ENCODE measurements around the gene JMJD7.
"Not testable (repeated sequence)": the region's sequence is repeated elsewhere in the genome, so short reads cannot be mapped to it uniquely, and the experiment has no call there.

JMJD7 gene

DNA sequence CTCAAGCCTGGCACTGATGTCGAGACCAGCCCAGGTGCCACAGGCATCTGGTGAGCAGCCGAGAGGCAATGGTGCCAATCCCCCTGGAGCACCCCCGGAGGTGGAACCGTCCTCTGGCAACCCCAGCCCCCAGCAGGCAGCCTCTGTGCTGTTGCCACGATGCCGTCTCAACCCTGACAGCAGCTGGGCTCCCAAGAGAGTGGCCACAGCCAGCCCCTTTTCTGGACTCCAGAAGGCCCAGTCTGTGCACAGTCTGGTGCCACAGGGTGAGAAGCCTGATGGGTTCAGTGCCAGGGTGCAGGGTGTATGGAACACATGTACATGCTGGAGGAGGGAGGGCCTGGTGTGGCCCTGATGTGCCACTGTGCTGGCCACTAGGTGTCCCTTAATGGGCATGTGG is 4.9 kb upstream of the JMJD7 start:
- DNase-seq (ENCODE audit: low spot score), result no peak

DNA sequence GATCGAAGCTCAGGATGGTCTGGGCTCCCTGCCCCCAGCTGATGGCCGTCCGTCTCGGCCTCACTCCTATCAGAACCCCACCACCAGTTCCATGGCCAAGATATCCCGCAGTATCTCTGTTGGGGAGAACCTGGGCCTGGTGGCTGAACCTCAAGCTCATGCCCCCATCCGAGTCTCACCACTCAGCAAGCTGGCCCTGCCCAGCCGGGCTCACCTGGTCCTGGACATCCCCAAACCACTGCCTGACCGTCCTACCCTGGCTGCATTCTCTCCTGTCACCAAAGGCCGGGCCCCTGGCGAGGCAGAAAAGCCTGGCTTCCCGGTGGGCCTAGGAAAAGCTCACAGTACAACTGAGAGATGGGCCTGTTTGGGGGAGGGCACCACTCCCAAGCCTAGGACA is 4.4 kb upstream of the JMJD7 start:
- DNase-seq (ENCODE audit: low spot score), result no peak

DNA sequence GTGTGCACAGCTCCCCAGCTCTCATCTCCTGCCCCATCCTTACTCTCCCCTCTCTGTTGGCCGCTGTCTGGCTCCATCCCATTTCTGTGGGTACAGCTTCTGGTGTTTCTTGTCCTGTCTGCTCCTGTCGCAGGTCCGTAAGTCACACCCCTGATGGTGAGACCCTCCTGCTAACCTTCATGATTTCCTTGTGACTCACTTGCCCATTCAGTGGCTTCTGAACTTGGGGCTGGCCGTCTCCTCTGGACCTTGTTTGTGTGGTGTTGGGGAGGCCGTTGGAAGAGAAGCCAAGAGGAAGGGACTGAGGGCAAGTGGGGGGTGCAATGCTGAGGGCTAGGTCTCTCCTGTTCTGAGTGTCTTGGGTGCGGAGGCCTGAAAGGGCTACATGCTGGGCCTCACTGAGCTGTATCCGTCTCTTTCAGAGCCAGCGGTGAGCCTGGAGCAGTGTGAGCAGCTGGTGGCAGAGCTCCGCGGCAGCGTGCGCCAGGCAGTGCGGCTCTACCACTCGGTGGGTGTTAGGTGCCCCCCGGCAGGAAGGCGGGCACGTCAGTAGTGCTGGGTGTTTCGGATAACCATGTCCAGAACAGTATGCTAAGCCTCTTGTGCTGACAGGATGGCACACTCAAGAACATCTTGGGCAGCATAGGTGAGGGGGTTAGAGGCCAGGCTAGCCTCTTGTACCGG is 3.7 kb upstream of the JMJD7 start:
- DNase-seq (ENCODE audit: low spot score), result no peak

DNA sequence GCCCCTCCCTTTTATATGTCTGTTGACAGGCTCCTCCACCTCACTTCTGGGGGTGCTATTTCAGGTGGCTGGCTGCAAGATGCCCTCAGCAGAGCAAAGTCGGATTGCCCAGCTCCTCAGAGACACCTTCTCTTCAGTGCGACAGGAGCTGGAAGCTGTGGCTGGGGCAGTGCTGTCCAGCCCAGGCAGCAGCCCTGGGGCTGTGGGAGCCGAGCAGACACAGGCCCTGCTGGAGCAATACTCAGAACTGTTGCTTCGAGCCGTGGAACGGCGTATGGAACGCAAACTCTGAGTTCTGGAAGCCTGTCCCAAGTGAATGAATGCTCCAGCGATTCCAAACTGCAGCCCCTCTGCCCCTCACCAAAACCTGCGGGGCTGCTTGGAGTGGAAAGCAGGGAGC is 2.7 kb upstream of the JMJD7 start:
- no peak for DNase-seq (ENCODE audit: low spot score)

DNA sequence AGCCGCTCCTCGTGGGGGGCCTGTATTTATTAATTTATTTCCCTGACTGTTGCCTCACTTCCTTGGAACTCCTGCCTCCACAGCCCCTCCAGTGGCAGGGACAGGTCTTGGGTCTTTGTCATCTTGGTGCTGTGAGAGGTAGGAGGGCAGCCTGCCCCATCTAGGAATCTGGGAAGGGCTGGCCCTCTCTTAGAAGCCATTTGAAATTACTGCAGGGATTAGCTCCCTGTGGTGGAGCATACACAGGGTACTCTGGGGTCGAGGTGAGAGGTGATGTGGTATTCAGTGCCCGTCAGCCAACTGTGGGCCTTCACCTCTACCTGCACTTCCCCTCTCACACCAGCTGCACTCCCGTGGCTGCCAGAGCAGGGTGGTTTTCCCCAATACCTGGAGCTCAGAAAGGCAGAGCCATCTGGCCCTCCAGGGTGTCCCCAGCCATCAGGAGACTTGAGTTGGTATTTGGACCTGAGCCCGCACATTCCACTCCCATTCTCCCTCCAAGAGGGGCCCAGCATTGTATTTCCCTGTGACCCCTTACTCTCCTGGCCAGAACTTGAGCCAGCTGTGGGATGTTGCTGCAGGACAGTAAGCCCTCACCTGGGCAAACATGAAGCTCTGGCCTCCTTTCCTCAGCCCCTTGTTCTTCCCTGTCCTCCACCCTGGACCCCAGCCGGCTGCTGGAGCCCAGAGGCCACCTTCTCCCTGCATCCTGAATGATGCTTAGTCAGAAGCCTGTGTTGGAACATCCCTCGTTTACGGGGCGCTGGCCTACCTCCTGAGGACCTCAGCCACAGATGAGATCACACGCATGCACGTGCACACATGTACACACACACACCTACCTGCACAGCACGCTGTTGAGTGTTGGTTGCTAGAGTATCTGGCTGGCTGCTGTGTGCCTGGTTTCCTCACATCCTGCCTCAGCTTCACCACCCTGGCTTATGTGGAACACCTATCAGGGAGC is 2.0 kb upstream of the JMJD7 start:
- no peak for DNase-seq (ENCODE audit: low spot score)

DNA sequence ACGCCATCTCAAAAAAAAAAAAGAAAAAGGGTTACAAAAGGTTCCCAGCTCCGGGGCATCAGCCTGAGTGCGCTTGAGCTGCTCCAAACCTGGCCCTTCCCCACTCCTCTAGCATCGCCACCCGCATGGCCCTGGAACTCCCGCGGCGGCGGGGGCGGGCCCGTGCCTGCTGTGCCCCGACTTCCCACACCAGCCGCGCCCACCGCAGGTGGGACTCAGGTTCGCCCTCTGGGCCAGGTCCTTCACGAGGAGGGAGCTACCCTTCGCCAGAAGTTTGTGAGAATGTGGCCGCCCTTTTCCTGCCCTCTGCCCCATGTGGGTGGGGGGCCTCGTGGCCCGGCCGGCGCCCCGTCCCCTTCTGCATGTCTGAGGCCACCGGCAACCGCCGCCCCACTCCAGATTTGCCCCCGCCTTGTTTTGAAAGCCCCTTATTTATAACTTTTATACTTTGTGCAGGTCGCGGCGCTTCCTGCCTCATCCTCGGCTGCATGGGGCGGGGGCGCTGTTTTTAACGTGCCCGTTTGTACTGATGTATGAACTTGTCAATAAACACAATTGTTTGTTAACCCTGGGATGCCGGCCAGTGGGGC is 507 bp upstream of the JMJD7 start:
- no peak for DNase-seq (ENCODE audit: low spot score)

DNA sequence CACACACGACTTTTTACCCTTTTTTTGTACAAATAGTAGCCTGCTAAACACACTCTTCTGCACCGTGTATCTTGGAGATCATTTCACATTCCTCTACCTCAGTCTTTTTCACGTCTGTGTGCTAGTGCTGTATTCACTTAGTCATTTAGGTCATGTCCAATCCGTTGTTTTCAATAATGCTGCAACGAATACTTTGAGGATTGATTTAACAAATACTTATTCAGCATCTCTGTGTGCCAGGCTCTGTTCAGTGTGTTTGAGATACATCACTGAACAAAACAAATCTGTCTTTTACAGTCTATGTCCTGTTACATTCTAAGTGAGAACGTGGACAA is 882 bp downstream of the JMJD7 start:
- peak; percentile 56 for DNase-seq (ENCODE audit: low spot score)

DNA sequence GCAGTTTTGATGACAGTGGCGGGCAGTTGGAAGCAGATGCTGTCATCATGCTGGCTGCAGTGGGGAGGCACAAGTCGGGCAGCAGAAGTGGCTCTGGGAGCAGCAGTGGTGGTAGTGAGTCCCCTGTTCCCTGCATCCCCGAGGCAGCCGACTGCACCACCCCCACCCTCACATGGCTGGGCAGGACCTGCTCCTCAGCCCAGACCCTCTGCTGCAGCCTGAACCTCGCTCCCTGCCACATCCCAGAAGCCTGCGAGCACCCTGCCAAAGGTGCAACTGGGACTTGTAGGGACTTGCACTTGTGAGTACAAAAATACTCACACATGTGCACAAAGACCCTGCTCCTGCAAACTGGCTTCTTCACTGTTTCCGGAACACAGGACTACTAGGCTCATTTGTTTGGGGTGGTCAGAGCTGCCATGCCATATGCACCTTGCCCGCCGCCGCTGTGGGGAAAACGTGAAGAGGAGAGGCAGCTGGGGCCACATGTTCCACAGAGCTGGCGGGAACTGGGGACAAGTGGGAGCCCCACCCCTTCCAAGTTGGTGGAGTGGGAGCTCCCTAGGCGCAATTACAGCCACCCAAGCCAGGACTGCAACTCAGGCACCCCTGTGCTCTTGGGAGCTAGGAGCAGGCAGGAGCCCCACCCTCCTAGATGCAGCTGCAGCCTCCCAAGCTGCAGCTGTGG is 2.2 kb downstream of the JMJD7 start:
- DNase-seq (ENCODE audit: low spot score), result no peak

DNA sequence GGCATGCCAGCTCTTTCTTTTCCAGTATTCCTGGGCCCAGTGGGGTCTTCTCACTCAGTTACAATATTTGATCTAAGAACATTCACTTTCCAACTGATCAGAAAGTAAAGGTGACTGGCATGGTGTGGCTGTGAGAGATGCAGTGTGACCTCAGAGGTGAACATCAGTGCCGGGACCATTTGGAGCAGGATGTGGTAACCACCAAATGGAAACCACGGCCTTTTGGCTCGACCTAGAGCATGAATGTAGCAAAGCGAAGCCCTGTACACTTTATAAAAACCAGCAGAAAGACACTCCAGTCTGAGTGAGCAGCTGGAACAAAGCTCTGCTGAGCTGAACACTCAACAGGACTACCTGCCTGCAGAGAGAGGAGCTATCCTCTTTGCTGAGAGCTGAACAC is 3.4 kb downstream of the JMJD7 start:
- DNase-seq (ENCODE audit: low spot score), result not testable (repeated sequence)

DNA sequence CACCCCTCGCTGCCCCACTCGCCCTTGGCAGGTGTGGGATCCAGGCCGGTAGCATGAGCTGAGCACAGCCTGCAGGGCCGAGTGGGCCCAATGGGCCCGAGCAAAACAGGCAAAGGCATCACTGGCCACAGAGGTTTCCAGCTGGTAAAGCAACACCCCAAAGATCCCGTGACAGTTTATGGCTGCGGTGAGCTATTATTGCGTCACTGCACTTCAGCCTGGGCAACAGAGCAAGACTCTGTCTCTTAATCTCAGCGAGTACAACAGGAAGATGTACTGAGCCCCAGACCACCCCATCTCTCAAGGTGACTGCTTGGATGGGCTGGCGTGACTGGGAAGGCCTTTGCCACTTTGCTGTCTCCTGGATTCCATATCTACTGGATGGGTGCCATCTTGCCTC is 4.3 kb downstream of the JMJD7 start:
- DNase-seq (ENCODE audit: low spot score), result no peak

DNA sequence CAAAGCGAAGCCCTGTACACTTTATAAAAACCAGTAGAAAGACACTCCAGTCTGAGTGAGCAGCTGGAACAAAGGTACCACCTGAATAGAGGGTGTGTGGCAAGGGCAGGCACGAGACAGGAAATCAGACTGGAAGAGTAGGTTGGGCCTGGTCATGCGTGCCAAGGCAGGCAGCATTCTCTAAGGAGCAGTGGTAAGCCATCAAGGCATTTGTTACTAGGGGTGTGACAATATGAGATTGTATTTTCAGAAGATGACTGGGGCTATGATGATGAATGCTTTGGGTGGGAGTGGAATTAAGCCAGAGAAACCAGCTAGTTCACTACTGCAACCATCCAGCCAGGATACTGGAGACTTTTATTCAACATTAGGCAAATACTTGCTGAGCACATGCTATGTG is 5.0 kb downstream of the JMJD7 start:
- no peak for DNase-seq (ENCODE audit: low spot score)

DNA sequence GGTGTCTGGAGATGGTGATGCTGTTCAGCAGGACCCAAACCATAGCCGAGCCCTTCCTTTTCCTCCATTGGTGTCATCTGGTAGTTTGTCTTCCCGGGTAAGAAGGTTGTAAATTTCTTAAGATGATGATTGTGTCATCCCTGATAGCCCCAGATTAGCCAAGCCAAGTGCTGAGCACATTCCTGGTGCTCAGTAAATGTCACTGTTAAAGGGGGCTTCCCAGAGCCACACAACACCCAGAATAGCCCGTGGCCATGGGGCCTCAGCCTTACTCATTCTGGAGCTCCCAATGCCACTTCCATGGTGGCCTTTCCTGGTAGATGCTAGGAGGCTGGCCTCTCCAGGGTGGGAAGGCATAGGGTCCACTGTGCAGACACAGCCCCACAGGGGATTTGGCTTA is 6.2 kb downstream of the JMJD7 start:
- DNase-seq (ENCODE audit: low spot score), result no peak

DNA sequence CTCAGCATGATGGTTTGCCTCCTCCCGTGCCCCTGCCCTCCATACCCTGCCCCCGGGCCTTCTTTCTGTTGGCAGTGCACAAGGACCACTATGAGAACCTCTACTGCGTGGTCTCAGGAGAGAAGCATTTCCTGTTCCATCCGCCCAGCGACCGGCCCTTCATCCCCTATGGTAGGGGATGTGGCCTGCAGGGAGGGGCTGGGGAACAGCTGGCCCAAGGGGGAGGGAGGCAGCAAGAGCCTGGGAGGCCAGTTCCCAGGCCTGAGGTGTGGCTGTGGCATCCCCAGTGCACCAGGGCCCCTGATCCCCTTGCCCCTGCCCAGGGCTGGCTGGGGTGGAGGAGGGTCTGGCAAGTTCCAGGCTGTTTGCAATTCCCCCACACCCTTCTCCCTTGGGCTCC is 8.2 kb downstream of the JMJD7 start:
- no peak for DNase-seq (ENCODE audit: low spot score)

DNA sequence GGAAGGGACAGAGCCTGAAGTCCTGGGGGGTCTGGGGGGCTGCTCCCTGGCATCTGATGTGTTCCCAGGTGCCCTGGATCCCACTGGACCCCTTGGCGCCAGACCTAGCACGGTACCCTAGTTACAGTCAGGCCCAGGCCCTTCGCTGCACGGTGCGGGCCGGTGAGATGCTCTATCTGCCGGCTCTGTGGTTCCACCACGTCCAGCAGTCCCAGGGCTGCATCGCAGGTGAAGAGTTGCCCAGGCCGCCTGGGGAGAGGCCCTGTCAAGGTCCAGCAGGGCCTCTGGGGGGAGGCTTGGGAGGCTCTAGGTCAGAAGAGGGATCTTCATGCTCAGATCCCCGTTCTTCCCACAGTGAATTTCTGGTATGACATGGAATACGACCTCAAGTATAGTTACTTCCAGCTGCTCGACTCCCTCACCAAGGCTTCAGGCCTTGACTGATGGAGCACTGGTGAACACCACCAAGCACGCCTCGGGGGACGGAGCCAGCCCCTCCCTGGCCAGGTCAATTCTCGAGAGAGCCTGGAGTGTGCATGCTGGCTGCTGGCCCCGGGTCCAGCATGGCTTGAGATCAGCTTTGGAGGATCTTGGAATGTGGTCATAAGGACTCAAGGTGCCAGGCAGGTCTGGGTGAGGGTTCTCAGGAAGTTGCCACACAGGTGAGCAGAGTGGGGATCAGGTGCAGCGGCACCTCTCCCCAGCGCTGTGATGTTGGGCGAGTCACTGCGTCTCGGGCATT is 9.0 kb downstream of the JMJD7 start:
- no peak for DNase-seq (ENCODE audit: low spot score)

DNA sequence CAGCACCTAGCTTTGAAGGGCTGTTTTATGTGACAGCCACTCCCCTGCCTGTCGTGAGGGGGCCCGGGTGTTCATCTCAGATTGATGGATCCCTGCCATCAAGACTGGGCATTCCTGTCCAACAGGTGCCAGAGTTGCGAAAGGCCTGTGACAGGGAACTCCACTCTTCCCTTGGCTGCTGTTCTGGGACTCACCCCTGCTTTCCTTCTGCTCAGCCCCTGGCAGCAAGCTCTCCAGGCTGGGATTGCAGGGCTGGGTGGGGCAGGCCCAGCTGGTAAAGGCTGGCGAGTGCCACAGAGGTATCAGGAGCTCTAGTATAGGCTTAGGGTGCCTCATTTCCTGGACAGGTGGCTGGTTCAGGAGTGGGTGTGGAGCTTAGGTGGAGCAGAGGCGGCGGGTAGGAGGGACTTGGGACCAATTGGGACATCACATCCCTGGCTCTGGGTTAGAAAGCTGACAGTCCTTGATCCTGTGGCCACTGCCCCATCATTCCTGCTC is 10.6 kb downstream of the JMJD7 start, which contains the start of gene PLA2G4B:
PLA2G4B (plus strand) TSS at position 448 of the 498 bp plus-strand sequence. CDS start 67 bp downstream, outside the sequence.
- DNase-seq (ENCODE audit: low spot score), result no peak

DNA sequence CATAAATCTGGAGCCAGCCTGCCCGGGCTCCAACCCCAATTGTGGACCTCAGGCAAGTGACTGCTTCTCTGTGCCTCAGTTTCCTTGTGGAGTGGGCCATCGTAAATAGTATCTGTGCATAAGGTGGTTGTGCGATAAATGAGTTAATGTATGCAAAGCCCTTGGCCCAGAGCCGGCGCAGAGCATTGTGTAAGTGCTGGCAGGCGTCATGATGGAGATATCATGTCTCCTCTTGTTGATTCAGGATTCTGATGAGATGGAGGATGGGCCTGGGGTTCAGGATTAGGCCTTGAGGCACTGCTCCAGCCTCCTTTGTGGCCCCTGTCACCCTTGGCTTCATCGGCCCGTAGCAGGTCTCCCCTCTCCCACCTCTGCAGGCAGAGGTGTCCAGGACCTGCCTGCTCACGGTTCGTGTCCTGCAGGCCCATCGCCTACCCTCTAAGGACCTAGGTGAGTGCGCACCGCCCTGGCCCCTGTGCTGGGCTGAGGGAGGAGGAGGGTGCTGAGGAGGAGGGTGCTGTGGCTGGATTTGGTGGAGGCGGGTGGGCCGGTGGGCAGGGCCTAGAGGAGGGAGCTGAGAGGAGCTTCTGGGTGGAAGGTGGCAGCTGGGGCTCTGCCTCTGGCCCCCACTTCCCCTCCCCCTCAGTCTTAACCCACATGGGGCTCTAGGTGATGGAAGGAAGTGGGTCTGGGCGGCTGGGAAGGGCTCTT is 12.0 kb downstream of the JMJD7 start:
- no peak for DNase-seq (ENCODE audit: low spot score)

DNA sequence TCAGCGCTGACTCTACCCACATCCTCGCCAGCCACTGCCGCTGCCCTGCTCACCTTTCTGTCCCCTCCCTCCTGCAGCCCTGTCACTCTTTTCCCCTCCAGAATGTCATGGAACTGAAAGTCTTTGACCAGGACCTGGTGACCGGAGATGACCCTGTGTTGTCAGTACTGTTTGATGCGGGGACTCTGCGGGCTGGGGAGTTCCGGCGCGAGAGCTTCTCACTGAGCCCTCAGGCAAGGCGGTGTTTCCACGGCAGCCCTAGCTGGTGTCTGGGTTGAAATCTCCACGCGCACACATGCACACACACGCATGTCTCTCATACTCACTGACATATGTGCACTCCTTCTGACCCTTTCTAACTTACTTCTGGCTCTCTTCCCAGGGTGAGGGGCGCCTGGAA is 12.8 kb downstream of the JMJD7 start:
- no peak for DNase-seq (ENCODE audit: low spot score)

DNA sequence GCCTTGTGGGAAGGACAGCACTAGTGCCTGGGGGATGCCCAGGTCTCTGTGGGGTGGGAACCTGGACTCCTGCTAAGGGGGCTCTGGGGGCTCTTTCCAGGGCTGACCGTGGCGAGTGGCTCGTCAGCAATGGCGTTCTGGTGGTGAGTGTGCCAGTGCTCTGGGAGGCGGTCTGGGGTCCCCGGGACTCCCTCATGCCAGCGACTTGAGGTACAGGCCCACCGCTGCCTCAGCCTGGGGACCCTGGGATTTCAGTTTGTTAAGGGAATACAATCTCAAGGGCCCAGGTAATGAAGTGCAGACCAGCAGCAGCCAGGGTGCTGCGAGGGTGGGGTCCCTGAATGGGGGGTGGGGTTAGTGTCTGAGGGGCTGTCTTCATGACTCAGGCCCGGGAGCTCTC is 13.2 kb downstream of the JMJD7 start:
- DNase-seq (ENCODE audit: low spot score), result no peak

DNA sequence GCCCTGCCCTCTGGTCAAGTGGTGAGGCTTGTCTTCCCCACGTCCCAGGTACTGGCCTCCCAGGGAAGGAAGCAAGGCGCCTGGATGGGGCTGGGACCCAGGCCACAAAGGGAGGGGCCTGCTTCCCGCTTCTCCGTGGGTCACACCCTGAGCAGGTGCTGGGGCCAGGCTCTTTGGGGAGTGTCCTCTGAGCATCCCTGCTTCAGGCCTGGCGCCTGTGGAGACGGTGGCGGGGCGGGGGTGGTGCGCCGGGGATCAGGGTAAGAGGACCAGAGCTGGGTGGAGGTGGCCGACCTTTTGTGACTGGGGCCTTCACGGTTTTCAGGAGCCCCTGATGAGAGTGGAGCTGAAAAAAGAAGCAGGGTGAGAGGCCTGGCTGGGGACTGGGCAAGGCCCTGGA is 14.3 kb downstream of the JMJD7 start:
- no peak for DNase-seq (ENCODE audit: low spot score)

DNA sequence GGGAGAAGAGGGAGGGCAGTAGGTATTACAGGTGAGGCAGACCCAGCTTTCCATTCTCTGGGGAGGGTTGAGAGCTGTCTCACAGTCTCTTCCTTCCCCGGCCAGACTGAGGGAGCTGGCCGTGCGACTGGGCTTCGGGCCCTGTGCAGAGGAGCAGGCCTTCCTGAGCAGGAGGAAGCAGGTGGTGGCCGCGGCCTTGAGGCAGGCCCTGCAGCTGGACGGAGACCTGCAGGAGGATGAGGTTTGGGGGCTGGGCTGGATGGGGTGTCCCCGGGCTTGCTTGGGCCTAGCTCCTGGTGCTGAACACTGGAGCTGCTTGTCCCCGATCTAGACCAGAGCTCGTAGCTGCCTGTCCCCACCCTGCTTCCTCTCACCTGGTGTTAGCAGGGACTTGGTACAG is 15.7 kb downstream of the JMJD7 start:
- DNase-seq (ENCODE audit: low spot score), result no peak

DNA sequence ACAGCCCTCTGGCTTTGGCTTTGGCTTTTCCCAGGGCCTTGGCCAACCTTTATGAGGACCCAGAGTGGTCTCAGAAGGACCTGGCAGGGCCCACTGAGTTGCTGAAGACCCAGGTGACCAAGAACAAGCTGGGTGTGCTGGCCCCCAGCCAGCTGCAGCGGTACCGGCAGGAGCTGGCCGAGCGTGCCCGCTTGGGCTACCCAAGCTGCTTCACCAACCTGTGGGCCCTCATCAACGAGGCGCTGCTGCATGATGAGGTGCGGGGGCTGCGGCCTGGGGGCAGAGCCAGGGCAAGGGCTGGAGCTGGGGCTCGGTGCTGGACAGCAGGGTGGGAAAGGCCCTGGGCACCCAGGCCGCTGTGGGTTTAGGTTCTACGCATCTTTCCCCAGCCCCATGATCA is 16.9 kb downstream of the JMJD7 start:
- DNase-seq (ENCODE audit: low spot score), result no peak

Data from cerebellar cortex (tissue), 1 donor.